IPS DF 6.9 (cell line): ENCODE data around the gene GUCD1.
"Not testable (repeated sequence)": the region's sequence is repeated elsewhere in the genome, so short reads cannot be mapped to it uniquely, and the experiment has no call there.

Experiments
- DNase-seq: peaks from one replicate; pipeline ENCODE4 v3.0.0-alpha.2; 2013; ENCODE audit warnings: low read depth, low spot score
- H3K27ac ChIP-seq: one replicate; pipeline ENCODE4 v1.5.1; 2013; ENCODE audit warnings: low read length, control low read depth
- H3K27me3 ChIP-seq: 2 replicates; pipeline ENCODE4 v1.6.1; 2013; ENCODE audit warnings: mild to moderate bottlenecking, low read length; ENCODE audit not compliant: control insufficient read depth, insufficient read depth
- H3K36me3 ChIP-seq: 2 replicates; pipeline ENCODE4 v1.6.1; 2013; ENCODE audit warnings: low read length; ENCODE audit not compliant: control insufficient read depth, insufficient read depth
- H3K4me1 ChIP-seq: 2 replicates; pipeline ENCODE4 v1.6.1; 2013; ENCODE audit warnings: low read length; ENCODE audit not compliant: control insufficient read depth, insufficient read depth
- H3K4me3 ChIP-seq: 2 replicates; pipeline ENCODE4 v1.5.1; 2013; ENCODE audit warnings: mild to moderate bottlenecking, low read length
- H3K9me3 ChIP-seq: 2 replicates; pipeline ENCODE4 v1.6.1; 2013; ENCODE audit warnings: low read length, inconsistent platforms; ENCODE audit not compliant: control insufficient read depth, insufficient read depth
- WGBS: extraction: QIAGEN DNeasy Blood & Tissue Kit; methylation state at CpG from one replicate; pipeline ENCODE4 v1.1.7; 2013; ENCODE audit warnings: mixed read lengths, missing lambda C conversion rate; ENCODE audit not compliant: insufficient read length, insufficient coverage; 5-methylcytosine and 5-hydroxymethylcytosine counted together

Gene GUCD1

DNA sequence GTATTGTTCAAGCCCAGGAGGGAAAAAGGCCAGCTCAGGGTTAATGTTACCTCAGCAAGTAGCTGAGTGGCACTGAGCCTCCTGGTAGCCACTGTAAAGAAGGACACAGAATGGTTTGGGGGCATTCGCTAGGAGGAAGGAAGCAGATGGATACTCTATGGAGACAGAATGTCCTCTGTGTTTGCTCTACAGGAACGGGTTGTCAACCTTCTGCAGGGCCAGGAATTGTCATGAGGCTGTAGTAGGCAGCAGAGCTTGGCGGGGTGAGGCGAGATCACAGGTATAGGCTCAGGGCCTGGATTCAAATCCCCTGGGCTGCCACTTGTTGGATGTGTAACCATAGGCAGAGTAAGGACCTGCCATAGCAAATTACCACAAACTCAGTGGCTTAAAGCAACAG, 40.9 kb upstream of the GUCD1 start:
- Histone ChIP-seq H3K36me3 (no peaks in the 10 kb centered on the region), H3K4me1 (peaks cover 2% of the 10 kb centered on the region), H3K9me3 (no peaks in the 10 kb centered on the region), H3K27me3 (no peaks in the 10 kb centered on the region), H3K4me3 (no peak overlapping the region), H3K27ac (no peak overlapping the region)
- WGBS: no CpG with 5 or more reads among the region's 4 CpGs
- no peak for DNase-seq

GRCh38 chr22:24595228-24595627, 40.3 kb upstream of the GUCD1 start:
- Histone ChIP-seq H3K4me1 (peaks cover 2% of the 10 kb centered on the region), H3K4me3 (no peak overlapping the region), H3K9me3 (no peaks in the 10 kb centered on the region), H3K27me3 (no peaks in the 10 kb centered on the region), H3K36me3 (no peaks in the 10 kb centered on the region), H3K27ac (no peak overlapping the region)
- no CpG with 5 or more reads among the region's 6 CpGs for WGBS
- no peak for DNase-seq

DNA sequence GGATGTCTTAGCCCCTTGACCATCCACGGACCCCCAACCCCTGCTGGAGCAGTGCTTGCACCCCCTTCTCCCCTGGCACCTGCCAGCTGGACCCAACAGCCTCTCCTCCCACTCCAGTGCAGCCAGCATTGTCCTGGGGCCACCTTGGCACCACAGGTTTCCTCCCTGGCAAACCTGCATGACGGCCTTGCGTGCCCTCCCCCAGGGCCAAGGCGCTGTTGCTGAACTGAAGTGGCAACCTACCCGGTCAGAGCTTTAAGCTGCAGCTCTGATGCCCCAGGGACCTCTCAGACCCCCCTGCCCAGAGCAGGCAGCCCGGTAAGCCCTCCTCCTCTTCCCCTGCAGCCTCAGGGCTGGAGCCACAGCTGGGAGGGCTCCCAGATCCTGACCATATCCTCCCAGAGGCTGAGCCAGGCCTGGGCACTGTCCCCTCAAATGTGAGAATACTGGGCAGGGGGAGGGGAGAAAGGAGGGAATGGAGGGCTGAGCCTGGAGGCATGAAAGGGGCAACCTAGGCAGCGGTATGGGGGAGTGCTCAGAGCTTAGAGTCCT, 39.7 kb upstream of the GUCD1 start:
- Histone ChIP-seq H3K36me3 (no peaks in the 10 kb centered on the region; the same call in 1 of the 2 replicates), H3K4me1 (peaks cover under 1% of the 10 kb centered on the region), H3K27me3 (no peaks in the 10 kb centered on the region), H3K9me3 (no peaks in the 10 kb centered on the region), H3K27ac (no peak overlapping the region), H3K4me3 (no peak overlapping the region)
- WGBS: no CpG with 5 or more reads among the region's 7 CpGs
- no peak for DNase-seq

DNA sequence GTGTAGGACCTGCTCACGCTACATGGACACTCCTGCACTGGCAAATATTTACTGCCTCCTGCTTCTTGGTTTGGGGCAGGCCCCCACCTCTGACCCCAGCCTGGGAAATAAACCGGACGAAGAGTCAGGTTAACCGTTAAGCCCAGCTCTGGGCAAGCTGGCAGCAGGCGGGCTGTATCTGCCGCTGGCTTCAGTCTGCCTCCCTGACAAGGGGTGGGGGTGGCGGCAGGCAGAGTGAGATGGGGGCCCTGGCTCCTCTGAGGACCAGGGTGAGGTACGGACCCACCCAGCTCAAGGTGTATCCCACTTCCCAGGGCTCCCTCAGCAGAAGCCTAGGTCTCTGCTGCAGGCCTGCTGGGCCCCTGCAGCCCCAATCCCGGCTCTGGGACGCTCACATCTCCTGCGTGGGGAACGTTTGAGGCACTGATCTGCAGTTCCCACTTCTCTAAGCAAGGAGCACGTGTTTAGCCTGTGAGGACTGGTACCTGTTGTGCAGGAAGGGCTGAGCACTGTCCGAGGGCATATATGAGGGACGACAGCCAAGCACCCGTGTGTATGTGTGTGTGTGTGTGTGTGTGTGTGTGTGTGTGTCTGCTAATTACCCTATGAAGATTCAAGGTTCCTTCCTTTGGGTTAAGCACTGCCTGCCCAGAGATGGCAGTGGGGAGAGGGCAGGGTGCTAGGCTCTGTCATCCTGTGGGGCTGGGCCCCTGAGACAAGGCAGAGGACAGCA, 39.1 kb upstream of the GUCD1 start:
- Histone ChIP-seq H3K36me3 (no peaks in the 10 kb centered on the region; the same call in 1 of the 2 replicates), H3K4me1 (no peaks in the 10 kb centered on the region; the same call in 1 of the 2 replicates), H3K27ac (no peak overlapping the region), H3K4me3 (no peak overlapping the region), H3K27me3 (no peaks in the 10 kb centered on the region), H3K9me3 (no peaks in the 10 kb centered on the region)
- no CpG with 5 or more reads among the region's 16 CpGs for WGBS
- no peak for DNase-seq

- no CpG with 5 or more reads among the region's 10 CpGs for WGBS
- not testable (repeated sequence) for H3K36me3 ChIP-seq, H3K4me3 ChIP-seq, H3K4me1 ChIP-seq, H3K9me3 ChIP-seq, DNase-seq, H3K27me3 ChIP-seq, H3K27ac ChIP-seq
Measured at GRCh38 chr22:24593559-24593835, 38.6 kb upstream of the GUCD1 start.

DNA sequence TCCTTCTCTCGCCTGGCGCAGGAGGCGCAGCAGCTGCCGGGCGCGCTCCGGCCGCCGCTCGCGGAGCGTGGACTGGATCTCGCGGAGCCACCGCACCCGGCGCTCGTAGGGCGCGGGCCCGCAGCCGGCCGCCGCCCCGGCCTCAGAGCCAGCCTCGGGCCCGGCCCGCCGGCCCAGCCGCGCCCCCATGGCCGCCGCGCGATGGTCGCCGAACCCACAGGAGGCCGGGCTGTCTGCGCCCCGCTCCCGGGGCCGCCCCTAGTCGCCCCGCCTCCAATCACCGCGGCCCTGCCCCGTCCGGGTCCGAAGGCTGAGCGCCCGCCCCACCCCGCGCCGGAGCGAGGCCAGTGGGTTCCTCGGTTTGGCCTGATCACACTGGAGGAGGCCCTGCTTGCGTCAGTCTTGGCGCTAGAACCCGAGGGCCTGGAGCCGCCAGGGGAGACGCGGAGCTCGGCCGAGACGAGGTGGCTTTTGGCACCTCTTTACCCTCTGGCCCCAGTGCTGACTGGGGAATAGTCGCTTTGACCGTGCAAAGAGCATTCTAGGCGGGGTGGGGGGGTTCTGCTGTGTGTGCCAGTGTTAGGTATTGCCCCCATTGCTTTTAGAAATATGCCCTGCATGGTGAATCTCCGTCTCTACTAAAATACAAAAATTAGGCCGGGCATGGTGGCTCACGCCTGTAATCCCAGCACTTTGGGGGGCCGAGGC, 38.1 kb upstream of the GUCD1 start, which contains the start of gene LRRC75B:
TSS of gene LRRC75B (minus strand) at position 223 of the 708 bp plus-strand sequence. CDS start at position 189, 34 bp downstream.
- no CpG with 5 or more reads among the region's 72 CpGs for WGBS
- H3K9me3 ChIP-seq: no peaks in the 10 kb centered on the region
- peak within 1 kb of the TSS; percentile 67; the same call in 1 of the 2 replicates for H3K4me3 ChIP-seq
- peak; percentile 58 for DNase-seq
- no peak within 1 kb of the TSS for H3K27ac ChIP-seq
- no peaks in the 10 kb centered on the region; the same call in 1 of the 2 replicates for H3K4me1 ChIP-seq
- H3K36me3 ChIP-seq: peaks cover under 1% of the 10 kb centered on the region; the same call in 1 of the 2 replicates
- no peaks in the 10 kb centered on the region for H3K27me3 ChIP-seq

DNA sequence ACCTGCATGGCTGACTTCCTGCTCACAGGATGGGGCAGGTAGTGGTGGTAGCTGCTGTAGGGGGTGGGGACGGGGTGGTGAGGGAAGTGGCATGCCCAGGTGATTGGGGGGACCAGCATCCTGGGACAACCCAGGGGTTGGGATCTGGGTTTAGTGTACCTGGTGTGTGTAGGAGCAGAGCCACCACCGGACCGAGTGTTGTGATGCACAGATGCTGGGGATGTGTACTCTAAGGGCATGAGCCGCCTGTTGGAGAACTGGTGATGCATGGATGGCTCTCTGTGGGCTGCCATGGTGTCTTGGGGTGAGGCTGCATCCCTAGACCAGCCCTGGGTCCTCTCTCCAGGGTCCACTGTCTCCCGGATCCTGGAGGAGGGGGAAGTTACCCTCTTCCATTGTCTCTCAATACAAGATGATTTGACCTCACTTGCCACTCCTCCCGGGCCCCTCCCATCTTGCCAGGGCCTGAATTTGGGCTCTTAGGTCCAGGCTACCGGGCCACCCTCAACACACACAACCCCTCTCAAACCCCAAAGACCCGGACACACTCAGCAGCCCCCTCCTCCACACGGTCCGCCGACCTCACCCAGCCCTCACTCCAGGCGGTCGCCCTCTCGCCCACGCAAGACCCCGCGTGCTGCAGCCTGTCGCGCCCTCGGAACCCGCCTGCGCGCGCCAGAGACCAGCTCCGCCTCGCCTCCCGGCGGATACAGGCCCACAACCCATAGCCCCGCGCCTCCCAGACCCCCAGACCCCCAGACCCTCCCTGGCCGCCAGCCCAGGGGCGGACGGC, 37.3 kb upstream of the GUCD1 start:
- no CpG with 5 or more reads among the region's 33 CpGs for WGBS
- H3K27me3 ChIP-seq: no peaks in the 10 kb centered on the region
- H3K4me1 ChIP-seq: no peaks in the 10 kb centered on the region; the same call in 1 of the 2 replicates
- H3K36me3 ChIP-seq: peaks cover 3% of the 10 kb centered on the region
- H3K27ac ChIP-seq: no peak overlapping the region
- H3K4me3 ChIP-seq: peak overlapping the region; percentile 67; the same call in 1 of the 2 replicates
- no peak for DNase-seq
- no peaks in the 10 kb centered on the region for H3K9me3 ChIP-seq

GRCh38 chr22:24591286-24591830, 36.4 kb upstream of the GUCD1 start:
- H3K27ac ChIP-seq: no peak overlapping the region
- no peak overlapping the region for H3K4me3 ChIP-seq
- no peaks in the 10 kb centered on the region; the same call in 1 of the 2 replicates for H3K4me1 ChIP-seq
- H3K36me3 ChIP-seq: peaks cover 3% of the 10 kb centered on the region
- no CpG with 5 or more reads among the region's 6 CpGs for WGBS
- no peaks in the 10 kb centered on the region for H3K9me3 ChIP-seq
- H3K27me3 ChIP-seq: no peaks in the 10 kb centered on the region
- no peak for DNase-seq

- H3K27me3 ChIP-seq: no peaks in the 10 kb centered on the region
- no peaks in the 10 kb centered on the region for H3K9me3 ChIP-seq
- H3K4me3 ChIP-seq: no peak overlapping the region
- no CpG with 5 or more reads among the region's 12 CpGs for WGBS
- no peaks in the 10 kb centered on the region; the same call in 1 of the 2 replicates for H3K4me1 ChIP-seq
- H3K36me3 ChIP-seq: peaks cover 3% of the 10 kb centered on the region
- no peak overlapping the region for H3K27ac ChIP-seq
- DNase-seq: no peak
Measured at GRCh38 chr22:24590596-24591173, 35.7 kb upstream of the GUCD1 start.
